CD4-positive, alpha-beta T cell treated with Interleukin-17A for 1 hour (primary cell): ENCODE results near the gene SCT.

ENCODE experiments used
- DNase-seq: peaks from one replicate; pipeline ENCODE4 v3.0.0-alpha.2; 2020

The SCT gene

DNA sequence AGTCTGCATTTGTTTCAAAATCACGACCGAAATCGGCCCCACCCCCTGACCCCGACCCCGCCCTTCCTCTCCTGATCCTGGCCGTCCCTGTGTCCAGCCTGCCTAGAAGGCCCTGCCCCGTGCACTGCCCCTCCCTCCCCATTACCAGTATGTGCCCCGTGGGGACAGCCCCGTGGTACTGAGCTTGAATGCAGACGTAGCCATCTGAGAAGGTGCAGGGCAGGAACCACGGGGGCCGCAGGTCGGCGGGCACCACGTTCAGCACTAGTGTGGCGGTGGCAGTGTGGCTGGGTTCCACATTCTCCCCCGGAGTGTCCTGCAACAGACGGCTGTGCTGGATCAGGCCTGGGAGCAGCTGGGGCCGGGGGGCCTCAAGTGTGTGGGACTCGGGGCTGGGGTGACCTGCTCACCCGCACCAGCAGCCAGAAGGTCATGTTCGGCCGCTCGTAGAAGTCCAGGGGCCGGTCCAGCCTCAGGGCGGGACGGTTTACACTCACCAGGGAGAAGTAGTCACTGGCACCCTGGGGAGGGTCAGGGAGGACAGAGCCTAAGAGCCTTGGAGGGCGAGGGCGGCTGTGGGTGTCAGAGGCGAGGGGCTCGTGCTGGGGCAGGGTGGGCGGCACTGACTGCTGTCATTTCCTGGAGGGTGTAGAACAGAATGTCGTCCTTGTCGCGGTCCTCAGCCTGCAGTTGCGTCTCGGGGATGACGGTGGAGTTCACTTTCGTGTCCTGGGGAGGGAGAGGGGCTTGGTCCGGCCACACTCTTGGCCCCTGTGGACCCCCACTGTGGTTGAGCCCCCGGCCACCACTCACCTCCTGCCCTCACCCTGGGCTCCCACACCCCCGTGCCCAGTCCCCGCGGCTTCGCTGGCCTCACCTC lies 5.8 kb downstream of the SCT start:
- DNase-seq = no peak

DNA sequence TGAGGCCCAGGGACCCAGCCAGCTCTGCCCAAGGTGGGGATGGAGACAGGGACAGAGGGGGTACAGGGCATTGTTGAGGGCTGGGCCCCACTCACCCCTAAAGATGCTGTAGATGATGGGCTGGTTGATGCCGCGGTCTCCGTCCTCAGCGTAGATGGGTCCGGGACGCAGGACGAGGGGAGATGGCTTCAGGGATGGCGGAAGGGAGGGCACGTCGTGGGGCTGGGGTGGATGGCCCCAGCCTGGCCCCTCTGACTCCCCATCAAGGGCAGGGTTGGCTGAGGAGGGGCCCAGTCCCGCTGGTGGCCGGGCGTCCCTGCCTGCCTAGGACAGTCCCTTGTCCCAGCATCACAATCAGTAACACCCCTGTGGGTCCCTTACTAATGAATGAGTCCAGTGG lies 6.8 kb downstream of the SCT start:
- no peak for DNase-seq

DNA sequence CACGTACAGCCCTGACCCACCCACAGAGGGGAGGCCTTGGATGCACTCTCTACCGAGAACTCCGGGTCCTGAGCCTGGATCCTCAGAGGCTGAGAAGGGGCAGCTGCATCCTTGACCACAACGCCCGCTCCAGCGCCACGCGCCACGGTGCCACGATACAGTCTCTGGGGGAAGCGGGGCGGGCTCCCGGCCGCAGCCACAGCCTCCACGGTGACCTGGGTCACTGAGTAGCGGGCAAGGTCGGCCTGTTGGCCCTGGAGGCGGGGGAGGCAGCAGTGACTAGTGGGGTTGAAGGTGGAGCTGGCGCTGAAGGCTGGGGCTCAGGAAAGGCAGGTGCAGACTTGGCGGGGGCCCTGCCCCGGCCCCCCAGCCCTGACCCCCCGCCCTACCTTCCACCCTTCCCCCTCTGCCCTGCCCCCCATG lies 7.3 kb downstream of the SCT start:
- DNase-seq = no peak

DNA sequence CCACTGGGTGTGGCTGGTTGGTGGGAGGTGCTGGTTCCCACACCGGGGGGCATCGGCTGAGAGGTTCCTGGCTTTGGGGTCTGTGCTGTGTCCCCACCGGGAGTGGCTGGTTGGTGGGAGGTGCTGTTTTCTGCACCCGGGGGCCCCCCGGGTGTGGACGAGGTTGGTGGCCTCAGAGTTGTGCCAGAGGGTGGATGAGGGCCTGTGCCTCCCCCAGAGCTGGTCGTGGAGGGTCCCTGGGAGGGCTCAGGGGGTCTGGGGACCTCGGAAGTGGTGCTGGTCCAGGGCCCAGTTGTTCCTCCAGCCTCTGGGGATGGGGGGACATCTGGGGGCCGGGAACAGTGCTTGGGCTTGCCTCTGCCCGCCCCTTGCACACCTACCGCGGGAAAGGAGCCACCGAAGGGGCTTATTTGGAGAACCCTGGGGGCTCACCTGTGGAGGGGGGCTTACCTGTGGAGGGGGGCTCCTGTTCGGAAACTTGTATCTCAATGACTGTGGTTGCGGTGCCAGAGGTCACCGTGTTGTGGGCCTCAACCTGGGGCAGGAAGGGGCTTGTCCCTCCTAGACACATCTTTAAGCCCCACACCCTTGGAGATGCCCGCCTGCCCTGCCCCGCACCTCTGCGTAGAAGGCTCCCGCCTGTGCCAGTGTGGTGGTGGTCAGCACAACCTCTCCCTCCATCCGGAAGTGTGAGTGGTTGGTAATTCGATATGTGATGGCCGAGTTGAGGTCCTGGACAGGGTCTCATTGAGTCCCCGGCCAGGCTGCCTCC lies 7.9 kb downstream of the SCT start:
- DNase-seq = no peak

DNA sequence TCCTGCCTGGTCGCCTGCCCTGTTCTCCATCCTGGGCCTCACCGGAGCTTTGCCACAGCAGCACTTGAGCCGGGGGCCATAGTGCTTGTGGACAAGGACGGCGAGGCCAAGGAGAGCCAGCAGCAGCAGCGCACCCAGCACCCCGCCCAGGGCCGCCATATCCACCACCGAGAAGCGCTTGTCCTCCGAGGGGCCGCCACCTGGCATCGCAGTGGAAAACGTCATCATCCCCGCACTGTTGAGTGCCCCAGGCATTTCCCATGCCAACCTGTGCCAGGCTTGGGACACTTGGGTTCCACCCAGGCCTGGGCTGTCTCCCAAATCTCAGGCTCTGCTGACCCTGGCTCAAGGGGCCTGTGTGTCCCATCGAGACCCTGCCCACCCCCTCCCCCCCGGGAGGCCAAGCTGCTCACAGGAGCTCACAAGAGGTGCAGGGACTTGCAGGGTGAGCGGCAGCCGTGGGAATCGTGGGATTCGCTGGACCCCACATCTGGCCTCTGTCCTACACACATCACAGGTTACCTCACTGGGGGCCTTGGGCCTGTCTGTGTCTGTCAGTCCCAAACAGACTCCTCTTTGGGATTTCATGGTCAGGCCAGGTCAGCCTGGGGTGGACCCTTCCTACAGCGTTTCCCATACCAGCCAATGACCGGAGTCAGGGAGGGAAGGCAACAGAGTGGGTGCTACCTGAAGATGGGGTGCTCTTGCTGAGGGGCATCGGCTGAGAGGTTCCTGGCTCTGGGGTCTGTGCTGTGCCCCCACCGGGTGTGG lies 8.9 kb downstream of the SCT start:
- no peak for DNase-seq

DNA sequence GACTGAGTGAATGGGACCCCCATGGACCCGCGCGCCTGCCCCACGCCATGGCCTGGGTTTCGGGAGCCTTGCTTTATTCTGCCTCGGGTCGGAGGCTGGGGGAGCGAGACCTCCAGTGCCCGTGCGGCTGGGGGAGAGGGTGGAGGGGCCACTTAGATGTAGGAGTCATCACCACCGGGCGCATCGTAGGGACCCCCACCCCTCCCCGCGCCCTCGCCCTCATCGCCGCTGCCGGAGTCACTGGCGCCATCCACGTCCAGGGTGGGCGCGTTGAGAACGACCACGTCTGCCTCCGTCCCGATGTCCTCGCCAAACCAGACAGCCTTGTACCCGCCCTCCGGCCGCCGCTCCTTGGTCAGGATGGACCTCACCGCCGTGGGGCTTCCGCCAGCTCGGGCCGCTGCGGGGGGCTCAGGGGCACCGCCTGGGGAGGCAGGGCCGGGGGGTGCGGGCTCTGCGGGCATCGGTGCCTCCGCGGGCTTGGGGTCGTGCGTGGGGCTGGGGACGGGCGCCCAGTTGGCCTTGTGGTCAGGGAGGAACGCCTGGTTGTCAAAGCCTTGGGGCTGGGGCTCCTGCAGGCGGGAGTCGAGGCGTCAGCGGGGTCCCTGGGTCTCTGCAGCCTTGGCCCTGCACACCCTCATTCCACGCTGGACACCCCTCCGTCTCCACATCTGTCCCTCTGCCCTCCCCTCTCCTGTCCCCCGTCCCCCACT lies 9.6 kb downstream of the SCT start:
- no peak for DNase-seq

DNA sequence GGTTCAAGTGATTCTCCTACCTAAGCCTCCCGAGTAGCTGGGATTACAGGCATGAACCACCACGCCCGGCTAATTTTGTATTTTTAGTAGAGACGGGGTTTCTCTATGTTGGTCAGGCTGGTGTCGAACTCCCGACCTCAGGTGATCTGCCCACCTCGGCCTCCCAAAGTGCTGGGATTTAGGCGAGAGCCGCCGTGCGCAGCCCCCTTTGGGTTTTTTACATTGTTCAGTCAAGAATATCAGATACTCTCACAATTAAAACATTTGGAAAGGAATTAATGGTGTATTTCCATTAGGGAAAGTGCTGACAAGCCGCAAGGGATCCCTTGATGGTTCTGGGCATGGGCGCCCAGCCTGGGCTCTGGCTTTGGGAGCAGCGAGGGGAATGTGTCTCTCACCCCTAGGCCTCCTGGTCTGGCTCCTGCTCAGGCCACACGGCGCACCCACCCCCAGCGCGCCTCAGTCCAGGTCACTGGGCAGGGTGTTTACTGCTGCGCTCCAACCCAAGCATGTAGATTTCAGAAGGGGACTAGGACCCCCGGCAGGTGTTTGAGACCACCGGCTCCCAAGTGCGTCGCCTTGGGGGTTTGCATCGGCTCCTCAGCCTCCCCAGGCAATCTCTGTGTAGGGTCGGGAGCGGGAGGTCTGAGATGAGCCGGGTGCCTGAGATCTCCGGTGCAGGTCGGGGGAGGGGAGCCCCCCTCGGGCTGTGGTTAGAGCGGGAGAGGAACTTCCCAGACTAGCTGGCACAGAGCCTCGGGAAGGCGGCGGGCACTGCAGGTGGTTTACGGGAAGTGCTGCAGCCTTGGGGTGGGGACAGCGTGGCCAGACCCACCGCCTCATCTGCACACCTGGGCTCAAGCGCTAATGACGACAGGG lies 10.4 kb downstream of the SCT start:
- DNase-seq = no peak

DNA sequence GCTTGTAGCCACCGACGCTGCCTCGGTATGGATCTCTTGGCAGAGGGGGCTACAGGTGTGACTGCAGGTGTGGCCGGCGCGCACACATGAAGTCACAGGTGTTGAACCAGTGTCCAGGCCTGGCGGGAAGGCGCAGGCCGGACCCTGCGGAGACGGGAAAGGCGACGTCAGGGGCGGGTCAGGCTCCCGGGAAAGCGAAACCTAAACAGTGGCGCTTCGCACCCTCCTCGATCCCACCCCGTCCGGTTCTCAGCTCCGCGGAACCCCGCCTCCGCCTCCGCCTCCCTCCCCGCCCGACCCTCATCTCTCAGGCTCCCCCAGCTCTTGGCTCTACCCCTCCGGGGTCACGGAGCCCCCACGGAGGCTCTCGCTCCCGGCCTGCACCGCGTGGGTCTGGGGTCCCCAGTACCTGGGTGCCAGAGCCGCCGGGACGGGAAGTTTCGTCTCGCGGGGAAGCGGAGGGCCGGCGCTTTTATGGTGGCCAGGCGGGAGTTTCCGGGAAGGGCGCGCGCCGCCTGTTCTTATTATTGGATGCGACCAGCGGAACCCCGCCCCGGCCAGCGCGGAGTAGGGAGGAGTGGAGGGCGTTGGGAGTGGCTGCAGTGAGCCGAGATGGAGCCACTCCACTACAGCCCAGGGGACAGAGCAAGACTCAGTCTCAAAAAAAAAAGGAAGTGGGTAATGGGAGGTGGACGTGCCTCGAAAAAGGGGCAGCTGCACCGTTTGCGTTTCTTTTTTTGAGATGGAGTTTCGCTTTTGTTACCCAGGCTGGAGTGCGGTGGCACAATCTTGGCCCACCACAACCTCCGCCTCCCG lies 11.3 kb downstream of the SCT start, which contains the start of gene IRF7:
Gene IRF7 (minus strand): TSS at position 447 of the 816 bp plus-strand sequence. CDS start 586 bp downstream, outside the sequence.
- DNase-seq = peak; percentile 88

DNA sequence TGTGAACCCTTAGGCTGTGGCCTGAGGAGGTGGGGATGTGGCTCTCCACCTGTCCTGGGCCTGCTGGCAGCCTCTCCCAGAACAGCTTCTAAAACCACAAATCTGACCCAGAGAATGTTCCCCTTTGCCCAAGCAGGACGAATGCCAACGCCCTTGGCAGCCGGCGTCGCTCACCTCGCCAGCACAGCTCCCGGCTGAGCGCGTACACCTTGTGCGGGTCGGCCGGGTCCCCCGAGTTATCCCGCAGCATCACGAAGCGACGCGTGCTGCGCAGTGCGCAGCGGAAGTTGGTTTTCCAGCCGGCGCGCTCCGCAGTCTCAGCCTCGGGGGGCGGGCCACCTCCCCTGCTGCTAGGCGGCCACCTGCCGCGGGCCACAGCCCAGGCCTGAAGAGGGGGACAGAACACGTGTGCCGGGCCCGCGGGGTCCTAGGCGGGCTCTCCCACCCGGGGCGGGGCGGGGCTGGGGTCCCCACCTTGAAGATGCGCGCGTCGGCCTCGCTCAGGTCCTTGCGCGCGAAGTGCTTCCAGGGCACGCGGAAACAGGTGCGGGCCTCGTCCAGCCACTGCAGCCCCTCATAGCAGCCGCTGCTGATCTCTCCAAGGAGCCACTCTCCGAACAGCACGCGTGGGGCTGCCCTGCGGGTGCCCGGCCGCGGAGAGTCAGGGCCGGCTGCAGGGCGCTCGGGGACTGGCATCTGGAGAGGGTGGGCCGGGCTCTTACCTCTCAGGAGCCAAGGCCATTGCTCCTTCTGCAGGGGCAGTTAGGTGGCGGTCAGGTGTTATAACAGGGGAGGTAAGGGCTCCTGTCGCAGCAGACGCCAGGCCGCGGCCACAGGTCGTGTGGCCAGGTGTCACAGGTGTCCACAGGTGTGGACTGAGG lies 12.1 kb downstream of the SCT start:
- no peak for DNase-seq

DNA sequence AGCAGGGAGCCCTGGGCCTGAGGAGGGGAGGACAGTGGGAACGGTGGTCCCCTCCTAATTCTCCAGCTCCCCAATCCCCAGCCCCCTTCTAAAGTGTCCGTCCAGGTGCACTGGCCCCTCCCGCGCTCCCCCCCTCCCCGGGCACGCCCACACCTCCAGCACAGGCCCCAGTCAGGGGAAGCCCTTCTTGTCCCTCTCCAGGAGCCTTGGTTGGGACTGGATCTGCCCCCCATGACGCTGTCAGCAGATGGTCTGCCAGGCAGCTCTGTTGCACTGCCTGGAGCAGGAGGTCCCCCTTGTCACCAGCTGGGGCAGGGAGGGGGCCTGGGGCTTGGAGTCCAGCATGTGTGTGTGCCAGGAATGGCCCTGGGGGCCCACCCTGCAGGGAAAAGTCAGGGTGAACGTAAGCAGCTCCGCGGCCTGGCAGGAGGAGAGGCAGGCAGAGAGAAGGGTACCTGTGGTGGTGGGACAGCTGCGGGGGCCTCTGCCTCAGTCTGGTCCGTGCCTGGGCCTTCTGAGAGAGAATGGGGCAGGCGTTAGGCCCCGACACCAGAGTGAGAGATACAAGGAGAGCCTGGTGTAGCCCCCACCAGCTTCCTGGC lies 12.9 kb downstream of the SCT start:
- DNase-seq = no peak

DNA sequence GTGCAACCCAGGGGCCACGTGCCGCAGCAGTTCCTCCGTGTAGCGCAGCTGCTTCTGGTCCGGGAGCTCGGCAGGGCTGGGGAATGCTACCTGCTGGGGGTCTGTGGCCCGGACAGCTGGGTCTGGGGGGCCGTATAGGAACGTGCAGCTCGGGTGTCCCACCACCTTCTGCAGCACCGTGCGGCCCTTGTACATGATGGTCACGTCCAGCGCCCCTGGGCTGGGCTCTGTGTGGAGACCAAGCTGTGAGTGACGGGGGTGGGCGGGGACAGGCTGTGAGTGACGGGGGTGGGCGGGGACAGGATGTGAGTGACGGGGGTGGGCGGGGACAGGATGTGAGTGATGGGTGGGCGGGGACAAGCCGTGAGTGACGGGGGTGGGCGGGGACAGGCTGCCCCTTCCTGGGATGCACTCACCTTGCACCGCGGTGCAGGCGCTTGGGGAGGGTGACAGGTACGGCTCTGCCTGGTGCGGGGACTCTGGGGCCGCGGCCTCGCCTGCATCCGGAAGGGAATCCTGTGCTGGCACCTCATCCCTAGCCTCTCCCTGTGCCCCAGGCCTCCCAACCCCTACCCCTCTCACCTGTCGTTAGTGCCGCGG lies 13.5 kb downstream of the SCT start:
- peak; percentile 81 for DNase-seq

DNA sequence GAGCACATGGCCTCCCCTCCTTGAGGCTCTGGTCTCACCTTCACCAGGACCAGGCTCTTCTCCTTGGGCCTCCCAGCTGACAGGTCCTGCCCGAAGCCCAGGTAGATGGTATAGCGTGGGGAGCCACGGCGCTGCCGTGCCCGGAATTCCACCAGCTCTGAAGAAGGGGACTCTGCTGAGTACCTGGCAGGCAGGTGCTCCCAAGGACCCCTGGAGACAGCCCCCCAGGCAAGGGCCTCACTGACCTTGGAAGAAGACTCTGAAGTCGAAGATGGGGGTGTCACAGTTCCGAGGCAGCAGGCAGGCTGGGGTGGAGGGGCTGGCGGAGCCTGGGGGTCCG lies 14.1 kb downstream of the SCT start:
- DNase-seq = no peak

DNA sequence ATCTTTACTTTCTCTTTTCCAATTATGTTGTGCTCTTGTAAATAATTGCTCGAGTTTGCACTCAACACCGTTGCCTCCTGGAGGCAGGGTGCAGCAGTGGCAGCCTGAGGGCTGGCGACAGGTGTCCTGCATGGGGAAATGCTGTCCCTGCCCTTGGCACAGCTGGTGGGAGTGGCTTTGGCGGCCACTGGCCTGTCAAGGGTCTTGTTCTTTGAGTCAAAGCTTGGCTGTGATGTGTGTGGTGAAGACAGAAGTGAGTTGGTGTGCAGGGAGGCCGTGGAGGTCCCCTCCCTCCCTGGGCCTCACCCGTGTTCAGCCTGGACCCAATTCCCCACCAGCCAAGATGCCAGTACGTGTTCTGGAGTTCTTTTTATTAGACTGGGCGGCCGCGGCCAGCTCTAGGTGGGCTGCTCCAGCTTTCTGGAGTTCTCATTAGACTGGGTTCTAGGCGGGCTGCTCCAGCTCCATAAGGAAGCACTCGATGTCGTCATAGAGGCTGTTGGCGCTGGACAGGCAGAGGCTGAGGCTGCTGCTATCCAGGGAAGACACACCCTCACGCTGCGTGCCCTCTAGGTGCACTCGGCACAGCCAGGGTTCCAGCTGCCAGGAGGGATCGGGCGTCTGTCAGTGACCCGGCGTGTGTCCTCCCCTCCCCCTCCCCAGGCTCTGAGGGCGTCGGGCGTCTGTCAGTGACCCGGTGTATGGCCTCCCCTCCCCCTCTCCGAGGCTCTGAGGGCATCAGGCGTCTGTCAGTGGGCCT lies 14.6 kb downstream of the SCT start:
- DNase-seq = peak; percentile 38

DNA sequence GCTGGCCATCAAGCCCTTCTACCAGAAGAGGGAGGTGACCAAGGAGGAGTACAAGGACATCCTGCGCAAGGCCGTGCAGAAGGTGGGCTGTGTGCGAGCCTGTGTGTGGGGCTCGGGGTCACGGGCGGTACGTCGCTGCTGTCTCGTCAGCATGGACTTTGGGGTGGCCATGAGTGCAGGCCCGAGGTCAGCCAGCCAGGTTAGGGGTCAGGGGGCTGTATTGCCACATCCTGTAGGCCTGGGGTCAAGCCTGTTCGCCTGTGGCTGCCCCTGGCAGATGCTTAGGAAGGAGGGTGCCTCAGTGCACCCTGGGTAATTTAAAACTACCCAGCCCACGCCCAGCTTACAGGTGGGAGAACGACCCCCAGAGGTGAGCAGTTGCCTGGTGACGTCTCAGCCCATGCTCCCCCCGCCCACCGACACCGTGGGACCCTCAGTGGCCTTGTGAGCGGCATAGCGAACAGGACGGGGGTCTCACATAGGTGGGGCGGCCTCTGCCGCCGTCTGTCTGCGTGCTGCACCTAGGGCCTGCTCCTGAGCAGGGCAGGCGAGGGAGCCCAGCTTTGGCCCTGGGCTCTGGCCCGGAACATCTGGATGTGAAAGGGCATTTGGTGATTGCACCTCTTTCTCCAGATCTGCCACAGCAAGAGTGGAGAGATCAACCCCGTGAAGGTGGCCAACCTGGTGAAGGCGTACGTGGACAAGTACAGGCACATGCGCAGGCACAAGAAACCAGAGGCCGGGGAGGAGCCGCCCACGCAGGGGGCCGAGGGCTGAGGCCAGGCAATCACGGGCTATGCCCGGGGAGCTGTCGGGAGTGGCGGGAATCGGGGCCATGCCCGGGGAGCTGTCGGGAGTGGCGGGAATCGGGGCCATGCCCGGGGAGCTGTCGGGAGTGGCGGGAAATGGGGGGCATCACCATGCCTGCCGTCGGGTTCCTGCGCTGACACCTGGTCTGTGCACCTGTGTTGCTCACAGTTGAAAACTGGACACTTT lies 15.7 kb downstream of the SCT start:
- no peak for DNase-seq

DNA sequence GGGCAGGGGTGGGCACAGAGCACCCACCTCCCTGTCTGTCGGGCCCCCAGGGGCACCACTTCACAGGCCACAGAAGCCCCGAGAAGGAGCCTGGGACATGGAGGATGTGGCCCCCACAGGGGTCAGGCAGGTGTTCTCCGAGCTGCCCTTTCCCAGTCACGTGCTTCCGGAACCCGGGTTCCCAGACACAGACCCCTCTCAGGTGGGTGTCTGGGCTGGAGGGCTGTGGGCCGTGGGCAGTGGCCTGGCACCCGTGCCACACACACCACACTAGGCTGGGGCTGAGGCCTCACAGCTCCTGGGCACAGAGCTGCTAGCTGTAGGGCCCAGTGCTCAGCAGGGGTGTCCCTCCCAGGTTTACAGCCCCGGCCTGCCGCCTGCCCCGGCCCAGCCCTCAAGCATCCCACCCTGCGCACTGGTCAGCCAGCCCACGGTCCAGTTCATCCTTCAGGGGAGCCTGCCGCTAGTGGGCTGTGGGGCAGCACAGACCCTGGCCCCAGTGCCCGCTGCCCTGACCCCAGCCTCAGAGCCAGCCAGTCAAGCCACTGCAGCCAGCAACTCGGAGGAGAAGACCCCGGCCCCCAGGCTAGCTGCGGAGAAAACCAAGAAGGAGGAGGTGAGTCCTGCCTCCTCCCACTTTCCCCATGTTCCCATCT lies 16.7 kb downstream of the SCT start:
- no peak for DNase-seq

DNA sequence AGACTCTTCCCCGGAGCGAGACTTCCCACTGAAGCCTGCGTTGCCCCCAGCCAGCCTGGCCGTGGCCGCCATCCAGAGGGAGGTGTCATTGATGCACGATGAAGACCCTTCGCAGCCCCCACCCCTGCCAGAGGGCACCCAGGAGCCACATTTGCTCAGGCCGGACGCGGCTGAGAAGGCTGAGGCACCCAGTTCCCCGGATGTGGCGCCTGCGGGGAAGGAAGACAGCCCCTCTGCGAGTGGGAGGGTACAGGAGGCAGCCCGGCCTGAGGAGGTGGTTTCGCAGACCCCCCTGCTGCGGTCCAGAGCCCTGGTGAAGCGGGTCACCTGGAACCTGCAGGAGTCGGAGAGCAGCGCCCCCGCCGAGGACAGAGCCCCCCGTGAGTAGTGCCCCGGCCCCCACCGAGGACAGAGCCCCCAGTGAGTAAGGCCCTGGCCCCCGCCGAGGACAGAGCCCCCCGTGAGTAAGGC lies 17.6 kb downstream of the SCT start:
- no peak for DNase-seq
